T follicular helper cell (primary cell): ENCODE data around the gene NUDT2.

Experiments
- DNase-seq: peaks from one replicate; pipeline ENCODE4 v3.0.0-alpha.2; 2020; ENCODE audit warnings: low read depth

Gene NUDT2

DNA sequence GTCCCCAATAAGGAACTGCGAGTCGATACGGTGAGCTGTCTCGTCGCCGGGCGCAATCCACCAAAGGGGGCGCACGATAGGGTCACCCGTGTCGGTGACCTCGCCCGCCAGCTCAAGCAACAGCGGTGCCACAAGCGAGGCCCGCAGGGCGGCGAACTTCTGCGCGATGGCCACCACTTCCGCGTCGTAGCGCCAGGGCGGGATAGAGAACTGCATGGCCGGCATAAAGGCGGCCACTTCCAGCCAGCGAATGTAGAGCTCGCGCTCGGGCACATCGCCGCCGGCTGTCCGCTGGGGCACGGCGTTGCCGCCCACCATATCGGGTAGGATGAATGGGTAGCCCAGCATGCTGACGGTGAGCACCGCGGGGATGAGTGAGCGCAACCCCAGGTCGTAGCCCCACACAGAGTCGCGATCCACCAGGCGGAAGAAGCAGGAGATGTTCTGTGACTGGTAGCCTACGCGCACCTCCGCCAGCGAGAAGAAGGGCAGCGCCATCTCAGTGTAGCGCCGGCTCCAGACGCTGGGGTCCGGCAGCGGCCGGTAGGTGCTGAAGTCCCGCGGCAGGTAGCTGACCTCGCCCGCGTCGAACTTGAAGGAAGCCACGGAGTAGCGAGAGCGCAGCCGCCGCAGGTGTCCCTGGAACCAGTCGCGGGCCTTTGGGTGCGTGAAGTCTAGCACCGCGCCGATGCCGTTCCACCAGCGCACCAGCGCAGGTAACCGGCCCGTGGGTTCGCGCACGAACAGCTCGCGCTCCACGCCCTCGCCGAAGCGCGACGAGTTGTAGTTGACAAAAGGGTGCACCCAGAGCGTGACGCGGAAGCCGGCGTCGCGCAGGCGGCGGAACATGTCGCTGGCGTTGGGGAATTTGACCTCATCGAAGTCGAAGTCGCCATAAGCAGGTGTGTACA lies 41.9 kb downstream of the NUDT2 start:
- DNase-seq: no peak

DNA sequence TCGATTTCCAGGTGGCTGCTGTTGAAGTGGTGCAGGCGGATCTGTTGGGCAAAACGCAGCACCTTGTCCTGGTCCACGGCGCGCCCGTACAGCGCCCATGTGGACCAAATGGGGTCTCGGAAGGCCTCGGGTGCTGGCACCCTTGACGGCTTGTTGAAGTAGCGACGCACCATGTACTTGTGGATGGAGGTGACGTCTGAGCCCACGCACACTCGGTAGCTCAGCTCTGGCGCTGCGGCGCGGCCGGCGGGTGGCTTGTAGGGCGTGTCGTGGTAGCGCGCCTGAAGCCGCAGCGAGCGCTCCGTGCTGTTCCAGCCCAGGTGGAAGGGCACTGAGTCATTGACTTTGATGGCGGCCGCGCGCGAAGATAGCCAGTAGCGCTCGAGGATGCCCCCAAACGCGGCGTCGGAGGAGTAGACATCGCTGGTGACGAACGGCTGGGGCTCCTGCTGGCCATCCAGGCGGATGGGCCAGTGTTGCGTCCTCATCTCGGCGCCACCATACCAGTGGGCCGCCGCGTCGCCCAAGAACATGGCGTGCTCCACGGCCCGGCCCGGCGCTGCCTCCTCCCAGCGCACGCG lies 42.6 kb downstream of the NUDT2 start:
- DNase-seq: no peak

DNA sequence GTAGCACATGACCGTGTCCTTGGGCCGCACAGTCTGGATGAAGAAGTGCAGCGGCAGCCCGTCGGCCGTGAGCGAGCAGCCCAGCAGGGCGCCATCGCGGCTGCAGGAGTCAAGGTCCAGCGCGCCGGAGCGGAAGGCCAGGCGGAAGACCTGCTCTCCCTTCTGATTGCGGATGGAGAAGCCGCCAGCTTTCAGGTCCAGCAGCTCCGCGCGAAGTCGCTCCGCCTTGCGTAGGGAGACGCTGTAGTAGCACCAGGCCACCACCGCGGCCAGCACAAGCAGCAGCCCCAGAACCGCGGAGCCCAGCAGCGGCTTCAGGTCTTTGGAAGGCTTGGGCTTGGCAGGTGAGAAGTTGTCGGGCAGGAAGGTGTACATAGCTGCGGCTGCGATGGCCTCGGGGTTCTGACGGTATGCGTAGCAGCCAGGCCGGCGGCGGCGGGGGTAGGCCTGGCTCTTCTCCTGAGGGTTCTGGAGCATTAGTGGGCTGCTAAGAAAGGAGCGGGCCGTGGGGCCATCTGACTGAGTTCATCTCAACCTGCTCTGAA lies 43.2 kb downstream of the NUDT2 start:
- no peak for DNase-seq

DNA sequence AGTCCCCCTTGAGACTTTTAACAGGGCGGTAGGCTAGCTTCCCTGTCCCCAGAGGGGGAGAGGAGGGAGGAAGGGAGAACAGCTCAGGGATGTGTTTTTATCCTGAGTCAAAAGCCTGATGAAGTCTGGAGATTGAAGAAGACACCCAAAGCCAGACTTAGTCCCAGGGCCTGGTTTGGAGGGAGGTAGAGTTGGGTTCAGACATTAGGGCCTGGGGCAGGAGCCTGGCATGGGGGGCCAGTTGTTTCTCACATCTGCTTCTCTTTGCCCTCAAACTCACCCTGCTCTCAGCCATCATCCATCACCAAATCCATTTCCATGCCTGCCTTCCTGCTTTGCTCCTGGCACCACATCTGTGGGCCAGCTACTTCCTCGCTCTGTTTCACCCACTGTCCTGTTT lies 44.4 kb downstream of the NUDT2 start:
- DNase-seq: no peak

DNA sequence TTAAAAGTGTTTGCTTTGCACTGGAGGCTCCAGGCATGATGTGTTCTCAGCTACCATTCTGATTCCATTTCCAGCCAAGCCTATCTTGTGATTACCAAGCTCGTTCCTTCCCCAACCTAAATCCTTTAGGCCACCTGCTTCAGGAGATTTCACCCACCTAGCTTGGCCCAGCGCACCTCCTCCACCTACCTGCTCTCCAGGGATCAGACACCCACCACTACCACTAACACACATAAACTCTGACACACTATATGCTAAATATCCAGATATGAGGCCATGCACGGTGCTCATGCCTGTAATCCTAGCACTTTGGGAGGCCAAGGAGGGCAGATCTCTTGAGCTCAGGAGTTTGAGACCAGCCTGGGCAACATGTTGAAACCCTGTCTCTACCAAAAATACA lies 45.0 kb downstream of the NUDT2 start:
- no peak for DNase-seq

DNA sequence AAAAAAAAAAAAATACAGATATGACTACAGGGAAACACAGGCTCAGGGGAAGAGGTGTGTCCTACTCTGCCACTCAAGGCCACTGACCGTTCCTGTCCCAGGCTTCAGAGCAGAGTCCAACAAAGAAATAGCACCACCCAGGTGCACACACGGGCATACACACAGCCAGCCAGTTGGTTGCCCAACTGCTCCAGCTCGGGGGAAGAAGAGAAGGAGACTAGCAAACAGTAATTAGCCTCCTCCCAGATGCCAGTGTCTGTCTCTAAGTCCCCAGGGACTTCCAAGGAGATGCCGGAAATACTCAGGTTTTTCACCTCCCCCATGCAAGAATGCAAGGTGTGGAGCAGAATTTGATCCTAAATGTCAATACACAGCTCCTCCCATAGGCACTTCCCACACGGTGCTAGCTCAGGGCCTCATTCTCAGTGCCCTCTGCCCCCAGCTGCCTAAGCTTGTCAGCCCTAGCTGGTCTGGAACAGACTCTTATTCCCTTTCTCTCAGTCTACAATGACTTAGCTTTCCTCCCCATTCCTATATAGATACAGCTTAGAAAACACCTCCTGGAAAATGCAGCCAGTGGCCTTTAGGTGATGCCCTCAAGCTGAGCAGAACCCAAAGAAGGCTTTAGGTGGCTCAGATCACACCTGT lies 45.7 kb downstream of the NUDT2 start:
- no peak for DNase-seq

DNA sequence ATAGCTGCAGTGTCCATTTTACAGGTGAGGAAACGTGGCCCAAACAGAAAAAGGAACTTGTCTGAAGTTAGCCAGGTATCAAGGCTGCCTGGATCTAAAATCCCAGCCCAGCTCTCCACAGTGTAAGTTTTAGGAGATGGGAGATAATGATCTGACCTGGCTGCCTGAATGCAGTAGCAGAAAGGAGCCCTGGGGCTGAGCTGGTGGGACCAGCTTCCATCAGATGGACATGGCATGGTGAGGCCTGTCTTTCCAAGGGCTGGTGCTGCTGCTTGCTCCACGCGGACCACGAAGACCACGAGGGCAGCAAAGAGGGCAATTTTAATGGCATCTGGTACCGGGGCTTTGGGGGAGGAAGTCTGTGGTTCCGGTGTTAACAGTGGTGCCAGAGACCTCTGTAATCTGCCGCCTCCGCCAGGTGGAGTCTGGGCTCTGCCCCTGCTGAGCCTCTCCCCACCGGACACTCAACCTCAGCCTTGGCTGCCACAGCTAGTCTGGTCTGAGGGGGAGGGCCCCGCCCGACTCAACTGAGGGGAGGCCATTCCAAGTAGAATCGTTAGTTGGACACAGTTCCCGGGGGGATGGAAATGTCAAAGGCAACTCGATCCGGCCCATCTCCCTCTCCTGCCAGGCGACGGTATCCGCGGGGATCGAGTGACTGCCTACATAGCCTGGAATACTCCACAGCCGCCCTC lies 46.7 kb downstream of the NUDT2 start:
- DNase-seq: no peak

GRCh38 chr9:34376596-34377403 lies 47.4 kb downstream of the NUDT2 start, which contains the start of gene MYORG:
Gene MYORG, minus strand, starts transcription at chr9:34376898. Its CDS starts 3,955 bp downstream, at chr9:34372943.
- peak; percentile 91 for DNase-seq

GRCh38 chr9:34377404-34377746 lies 48.0 kb downstream of the NUDT2 start:
- no peak for DNase-seq

GRCh38 chr9:34378376-34379060 lies 49.1 kb downstream of the NUDT2 start:
- DNase-seq: no peak

- peak; percentile 84 for DNase-seq
Observed at GRCh38 chr9:34379334-34380033, 50.1 kb downstream of the NUDT2 start.

- no peak for DNase-seq
Observed at GRCh38 chr9:34380034-34380510, 50.7 kb downstream of the NUDT2 start.

DNA sequence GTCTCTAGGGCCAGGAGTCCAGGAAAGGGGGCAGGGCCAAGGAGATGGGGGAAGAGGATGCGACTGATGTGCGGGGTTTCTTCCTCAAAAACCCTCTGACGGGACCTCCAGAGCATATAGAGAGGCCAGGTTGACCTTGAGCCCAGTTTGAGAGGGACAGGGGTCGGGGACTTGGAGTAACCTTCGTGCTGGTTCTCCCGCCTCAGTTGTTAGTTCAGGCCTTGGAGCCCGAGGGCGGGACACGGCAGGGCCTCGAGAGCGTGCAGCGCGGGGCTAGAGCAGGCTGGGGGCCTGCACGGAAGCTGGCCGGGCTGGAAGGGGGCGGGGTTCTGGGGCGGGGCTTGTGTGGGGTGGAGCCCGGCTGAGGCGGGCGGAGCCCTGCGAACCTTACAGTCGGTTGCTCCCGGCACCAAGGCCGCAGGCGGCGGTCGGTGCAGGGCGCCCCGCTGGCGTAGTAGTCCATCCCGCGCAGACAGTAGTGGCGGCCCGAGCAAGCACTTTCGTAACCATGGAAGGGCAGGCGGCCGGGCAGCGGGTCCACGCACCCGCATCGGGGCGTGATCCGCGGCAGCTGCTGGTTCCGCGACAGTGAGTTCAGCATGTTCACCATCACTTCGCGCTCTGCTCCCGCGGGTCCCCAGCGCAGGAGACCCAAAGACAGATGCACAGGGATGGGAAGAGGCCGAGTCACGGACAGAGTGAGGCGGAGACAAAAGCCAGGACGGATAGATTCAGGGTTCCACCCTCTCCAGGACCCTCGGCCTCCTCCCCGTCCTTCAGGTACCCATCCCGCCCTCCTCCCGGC lies 51.3 kb downstream of the NUDT2 start:
- DNase-seq: peak; percentile 72

DNA sequence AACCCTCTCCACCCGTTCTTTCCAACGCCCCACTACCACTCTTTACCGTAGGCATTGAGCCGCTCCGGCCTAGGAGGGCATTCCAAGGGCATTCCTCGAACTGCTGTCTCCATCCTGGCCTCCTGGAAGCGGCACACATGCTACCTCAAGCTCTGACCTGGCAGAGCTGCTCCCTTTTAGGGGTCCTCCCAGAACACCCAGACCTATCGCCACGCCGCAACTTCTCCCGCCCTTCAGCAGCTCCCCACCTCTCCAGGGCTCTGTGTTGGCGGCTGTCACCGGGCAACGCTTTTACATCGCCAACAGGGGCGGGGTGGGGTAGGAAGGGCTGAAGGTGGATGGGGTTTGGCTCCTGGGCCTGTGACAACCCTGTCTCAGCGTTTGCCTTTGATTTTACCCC lies 52.0 kb downstream of the NUDT2 start:
- DNase-seq: no peak

DNA sequence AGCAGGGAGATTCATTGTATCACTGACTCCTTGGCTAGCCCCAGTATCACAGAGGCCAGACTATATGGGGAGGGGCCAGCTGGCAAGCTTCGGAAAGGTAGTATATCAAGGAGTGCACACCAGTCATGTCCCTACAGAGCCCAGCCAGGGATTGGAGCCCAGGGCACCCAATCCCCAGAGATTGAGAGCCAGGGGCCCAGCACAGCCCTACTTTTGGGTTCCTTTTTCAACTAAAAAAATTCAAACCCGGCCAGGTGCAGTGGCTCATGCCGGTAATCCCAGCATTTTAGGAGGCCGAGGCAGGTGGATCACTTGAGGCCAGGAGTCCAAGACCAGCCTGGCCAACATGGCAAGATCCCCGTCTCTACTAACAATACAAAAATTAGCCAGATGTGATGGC lies 52.7 kb downstream of the NUDT2 start:
- DNase-seq: no peak

- no peak for DNase-seq
Observed at GRCh38 chr9:34382879-34383278, 53.5 kb downstream of the NUDT2 start.

DNA sequence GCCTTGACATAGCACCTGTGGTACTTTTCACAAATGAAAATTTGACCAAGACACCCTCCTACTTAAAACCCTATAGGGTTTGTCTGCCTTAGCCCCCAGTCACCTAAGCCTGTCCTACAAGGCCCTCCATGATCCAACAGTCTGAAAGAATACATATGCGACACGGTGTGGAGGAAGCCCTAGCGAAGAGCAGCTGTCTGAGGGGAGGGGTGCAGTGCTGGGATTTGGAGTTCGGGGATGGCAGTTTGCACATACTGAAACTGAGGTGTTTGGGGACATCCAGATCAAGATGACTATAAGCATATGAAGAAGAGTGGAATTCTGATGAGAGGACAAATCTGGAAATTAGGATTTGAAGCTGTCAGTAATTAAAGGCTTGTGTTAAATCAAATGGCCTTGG lies 54.5 kb downstream of the NUDT2 start:
- DNase-seq: no peak

DNA sequence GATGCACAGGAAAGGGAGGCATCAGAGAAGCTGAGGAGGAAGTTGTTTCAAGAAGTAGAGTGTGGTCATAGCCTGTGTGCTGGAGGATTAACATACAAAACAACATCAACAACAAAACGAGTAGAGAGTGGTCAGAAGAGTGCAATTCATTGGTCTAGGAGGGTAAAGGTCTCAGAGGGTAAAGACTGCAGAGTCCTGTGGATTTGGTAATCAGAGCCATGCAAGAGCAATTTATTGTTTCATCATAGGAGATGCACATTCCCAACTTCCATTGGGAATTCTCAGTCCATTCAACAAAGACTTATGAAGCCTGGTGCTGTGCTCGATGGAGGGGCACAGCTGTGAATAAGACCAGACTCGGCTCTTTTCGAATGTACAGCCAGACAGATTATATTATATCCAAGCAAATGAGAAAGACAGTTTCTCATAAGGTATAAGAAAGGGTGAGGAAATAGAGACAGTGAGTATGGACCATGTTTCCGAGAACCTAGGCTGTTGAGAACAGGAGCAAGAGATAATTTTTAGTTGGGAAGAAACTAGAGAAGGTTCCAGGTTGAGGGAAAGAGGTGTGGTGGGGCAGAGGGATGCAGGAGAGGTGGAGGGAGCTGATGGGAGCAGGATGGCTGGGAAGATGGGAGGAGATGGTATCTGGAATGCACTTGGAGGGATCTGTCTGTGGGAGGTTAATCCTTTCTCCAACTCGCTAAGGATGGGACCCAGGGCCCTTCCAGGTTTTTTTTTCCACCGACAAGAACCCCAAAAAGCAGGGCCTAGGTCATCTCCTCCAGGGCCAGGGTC lies 55.2 kb downstream of the NUDT2 start:
- DNase-seq: no peak
